ENCODE measurements around the gene CDH20.

The CDH20 gene

GRCh38 chr18:61333271-61333745 lies at the start of gene CDH20:
CDH20 (plus strand) TSS chr18:61333430.
- DNase-seq (ENCODE audit: low spot score), result peak; percentile 53

DNA sequence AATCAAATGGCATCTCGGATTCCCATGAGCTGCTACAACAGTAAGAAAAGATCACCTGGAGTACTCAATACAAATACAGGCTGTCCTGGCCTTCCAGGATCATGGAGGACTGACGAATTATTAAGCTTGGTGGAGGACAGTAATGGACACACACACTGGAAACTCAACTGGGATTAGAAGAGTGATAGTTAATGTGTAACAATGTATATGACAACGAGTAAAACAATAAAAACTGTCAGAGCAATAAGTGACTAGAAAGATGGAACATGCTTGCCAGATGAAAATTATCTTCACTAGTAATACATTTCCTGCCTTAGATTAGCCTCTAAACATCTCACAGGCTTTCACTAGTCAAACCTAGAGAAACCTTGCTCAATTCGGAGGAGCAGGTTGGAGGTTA lies 49.2 kb upstream of the CDH20 start:
- DNase-seq (ENCODE audit: low spot score), result no peak

DNA sequence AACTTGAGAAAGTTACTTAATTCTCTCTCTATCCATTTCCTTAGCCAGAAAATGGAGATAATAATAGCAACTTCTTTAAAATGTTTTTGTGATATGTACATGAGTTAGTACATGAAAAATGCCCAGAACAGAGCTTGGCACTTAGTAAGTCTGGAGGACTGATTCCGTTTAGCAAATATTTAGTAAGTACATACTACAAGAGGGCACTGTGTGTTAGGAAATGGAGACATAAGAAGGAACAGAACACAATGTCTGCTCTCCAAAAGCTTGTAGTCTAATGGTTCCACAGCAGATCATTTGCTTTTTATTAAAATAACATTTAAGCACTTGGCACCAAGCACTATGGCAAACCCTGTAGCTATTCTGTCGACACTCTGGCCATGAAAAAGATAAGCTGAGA lies 47.5 kb upstream of the CDH20 start:
- no peak for DNase-seq (ENCODE audit: low spot score)

DNA sequence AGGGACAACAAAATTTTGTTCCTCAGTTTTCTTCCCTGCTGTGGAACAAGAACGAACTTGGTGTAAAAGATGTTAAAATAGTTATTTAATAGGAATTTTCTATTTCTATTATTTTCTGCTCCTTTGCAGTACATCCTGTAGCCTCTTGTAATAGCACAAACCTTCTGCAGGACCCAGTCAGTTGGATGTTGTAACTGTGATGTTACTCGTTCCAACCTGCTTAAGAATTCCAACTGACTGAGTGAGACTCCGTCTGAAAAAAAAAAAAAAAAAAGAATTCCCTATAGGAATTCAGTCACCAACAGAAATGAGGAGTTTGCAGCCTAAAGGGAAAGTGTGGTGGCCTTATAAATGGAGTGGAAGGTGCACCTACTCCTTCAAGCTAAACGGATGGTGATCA lies 46.4 kb upstream of the CDH20 start:
- no peak for DNase-seq (ENCODE audit: low spot score)

- no peak for DNase-seq (ENCODE audit: low spot score)
Observed at GRCh38 chr18:61290616-61291015, 42.6 kb upstream of the CDH20 start.

DNA sequence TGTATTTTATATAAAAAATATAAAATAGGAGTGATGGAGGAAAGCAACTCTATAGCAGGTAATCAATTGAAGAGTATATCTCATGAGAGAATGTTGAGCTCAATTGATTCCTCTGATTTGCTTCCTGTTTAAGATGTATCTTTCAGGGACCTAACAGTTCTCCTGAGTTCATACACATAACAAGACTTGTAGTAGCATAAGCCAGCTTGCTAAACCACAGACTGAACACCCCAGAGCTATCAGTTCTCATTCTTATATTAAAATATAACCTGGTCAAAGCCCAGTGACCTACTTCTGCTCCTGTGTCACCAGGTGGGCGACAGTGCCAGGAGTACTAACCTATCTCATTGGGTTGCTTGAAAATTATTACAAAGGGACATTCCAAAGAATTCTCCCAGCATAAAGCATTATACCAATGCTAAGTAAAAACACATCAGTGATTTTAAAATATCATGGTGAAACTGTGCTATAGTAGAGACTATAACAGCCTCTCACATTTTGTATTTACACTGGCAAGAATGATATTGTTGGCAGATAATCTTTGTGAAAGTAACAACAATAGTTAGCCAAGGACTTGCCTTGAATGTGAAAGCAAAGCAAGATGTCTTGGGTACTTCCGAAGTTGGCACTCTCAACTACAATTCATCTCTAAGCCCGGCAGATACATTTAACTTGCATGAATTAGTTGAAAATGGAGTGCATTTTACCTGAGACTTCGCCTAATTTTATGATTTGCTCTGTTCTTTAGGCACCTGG lies 40.8 kb upstream of the CDH20 start:
- no peak for DNase-seq (ENCODE audit: low spot score)

- no peak for DNase-seq (ENCODE audit: low spot score)
Observed at GRCh38 chr18:61295153-61295552, 38.1 kb upstream of the CDH20 start.

DNA sequence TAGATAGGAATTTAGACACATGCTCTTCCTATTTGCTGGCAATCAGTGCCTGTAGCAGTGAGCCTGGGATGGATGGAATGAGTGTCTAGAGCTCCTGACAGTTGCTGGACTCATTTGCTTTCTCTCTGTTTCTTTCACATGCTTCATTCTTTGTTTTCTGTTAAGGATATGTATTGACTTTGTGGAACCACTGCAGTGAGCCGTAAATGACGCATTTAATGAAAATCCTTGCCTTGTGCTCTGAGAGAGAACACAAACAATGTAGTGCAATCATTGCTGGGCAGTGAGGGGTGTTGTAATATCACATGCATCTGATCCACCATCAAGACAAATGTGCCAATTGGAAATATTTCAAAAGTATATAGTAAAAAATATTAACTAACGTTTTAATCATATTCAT lies 25.2 kb upstream of the CDH20 start:
- no peak for DNase-seq (ENCODE audit: low spot score)

DNA sequence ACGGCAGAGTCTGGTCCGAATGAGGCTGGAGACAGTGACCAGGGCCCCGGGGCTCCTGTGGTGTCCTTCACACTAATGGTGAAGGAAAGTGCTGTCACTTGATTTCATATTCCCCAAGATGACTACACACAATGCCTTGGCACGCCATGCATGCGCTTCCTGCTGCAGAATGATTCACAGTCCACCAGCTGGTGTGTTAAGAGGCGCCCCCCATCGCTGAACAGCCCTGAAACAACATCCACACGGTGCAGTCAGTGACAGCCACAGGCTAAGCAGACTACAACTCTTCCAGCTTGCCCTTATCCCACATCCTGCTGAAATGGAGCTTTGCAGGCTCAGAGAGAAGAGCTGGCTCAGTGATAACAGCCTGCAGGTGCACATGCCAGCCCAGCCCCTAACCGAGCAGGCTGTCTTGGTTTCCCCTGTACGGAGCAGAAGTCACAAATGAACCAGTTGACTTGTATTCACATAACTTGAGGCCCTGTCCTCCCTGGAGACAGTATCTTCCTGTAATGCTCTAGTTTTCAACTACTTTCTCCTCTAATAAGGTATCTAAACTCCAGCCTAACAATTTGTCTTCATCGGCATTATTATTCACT lies 24.3 kb upstream of the CDH20 start:
- DNase-seq (ENCODE audit: low spot score), result peak; percentile 49

- DNase-seq (ENCODE audit: low spot score), result peak; percentile 78
Observed at GRCh38 chr18:61322265-61322873, 10.9 kb upstream of the CDH20 start.

DNA sequence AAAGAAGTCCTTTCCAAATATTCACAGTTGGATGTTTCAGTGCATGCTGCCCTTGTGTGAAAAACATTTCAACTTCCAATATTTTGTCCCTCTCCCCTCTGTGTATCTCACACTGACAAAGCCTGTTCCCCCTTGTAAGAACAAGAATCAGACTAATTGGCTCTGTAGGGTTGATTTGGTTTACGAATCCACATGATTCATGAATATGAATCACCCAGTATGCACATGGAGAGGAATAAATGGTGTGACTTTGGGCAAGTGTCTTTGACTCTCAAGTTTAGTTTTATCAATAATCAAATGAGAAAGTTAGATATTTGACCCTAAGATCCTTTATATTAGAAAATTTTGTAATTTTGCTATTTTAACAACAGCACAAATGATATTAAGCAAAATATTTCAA lies 9.3 kb upstream of the CDH20 start:
- DNase-seq (ENCODE audit: low spot score), result no peak

DNA sequence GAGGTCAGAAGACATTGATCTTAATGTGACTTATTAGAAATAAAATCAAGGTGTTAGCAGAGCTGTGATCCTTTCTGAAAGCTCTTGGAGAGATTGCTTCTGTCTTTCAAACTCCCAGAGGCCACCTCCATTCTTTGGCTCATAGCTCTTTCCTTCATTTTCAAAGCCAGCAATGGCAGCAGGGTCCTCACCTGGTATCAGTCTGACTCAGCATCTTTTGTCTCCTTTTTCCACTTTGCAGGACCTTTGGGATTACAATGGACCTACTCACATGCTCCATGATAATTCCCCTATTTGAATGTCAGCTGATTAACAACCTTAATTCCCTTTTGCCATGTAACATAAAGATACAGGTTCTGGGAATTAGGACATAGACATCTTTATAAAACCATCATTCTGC lies 6.8 kb upstream of the CDH20 start:
- no peak for DNase-seq (ENCODE audit: low spot score)

DNA sequence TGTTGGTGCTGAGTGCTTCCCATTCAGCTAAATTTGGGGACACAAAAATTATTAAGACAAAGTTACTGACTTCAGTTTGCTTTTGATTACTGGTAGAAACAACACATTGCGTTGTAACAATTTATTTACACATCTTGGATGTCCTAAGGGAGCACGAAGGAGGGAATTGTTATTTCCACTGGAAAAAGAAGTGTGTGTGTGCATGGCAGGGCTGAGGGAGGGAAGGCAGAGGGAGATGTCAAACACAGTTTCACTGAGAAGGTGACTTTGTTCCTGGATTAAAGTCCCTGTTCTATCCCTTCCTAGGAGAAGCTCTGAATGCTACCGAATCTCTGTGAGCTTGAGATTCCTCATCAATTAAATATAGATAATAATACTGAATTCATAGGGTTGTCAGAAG lies 3.8 kb upstream of the CDH20 start:
- DNase-seq (ENCODE audit: low spot score), result peak; percentile 52

GRCh38 chr18:61331051-61331450 lies 2.2 kb upstream of the CDH20 start:
- DNase-seq (ENCODE audit: low spot score), result no peak

GRCh38 chr18:61333746-61334490 lies 688 bp downstream of the CDH20 start:
- DNase-seq (ENCODE audit: low spot score), result peak; percentile 58

- peak; percentile 85 for DNase-seq (ENCODE audit: low spot score)
Observed at GRCh38 chr18:61334491-61334850, 1.2 kb downstream of the CDH20 start.

- peak; percentile 61 for DNase-seq (ENCODE audit: low spot score)
Observed at GRCh38 chr18:61334951-61335683, 1.9 kb downstream of the CDH20 start.

- DNase-seq (ENCODE audit: low spot score), result peak; percentile 56
Observed at GRCh38 chr18:61335684-61336555, 2.7 kb downstream of the CDH20 start.

DNA sequence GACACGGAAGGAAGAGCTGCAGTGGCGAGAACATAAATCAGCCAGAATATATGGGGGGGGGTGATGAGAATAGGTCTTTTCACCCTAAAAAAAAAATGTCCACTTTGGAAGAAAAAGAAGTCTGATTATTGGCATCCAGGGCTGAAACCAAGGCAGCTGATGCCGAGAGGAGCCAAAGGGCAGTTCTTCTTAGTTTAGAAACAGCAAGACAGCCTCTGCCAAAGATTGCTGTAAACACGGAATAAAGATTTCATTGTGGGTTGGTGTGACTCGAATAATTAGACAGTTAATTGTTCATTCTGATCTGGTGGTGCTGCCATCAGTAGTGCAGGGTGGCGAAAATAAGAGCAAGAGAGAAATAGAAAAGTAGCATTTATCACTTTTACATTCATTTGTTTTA lies 3.5 kb downstream of the CDH20 start:
- peak; percentile 95 for DNase-seq (ENCODE audit: low spot score)

DNA sequence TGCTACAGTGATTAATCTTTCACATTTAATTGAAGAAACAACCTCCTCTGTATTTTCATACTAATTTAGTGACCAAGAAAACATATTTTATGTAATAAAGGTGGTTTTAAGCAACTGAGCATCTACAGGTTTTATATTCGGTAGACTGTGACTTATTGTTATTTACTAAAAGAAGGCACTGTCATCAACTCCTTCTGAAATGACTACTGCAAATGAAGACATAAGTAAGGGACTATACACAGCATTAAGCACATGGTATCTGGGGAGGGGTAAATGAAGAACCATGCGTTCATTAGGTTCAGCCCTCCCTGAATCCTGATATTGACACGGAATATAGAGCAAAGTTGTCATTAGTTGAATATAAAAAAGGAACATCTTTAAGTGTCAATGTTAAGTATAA lies 4.3 kb downstream of the CDH20 start:
- no peak for DNase-seq (ENCODE audit: low spot score)

GRCh38 chr18:61340148-61340547 lies 6.9 kb downstream of the CDH20 start:
- DNase-seq (ENCODE audit: low spot score), result no peak
